Skeletal muscle satellite cell (primary cell): ENCODE data around the gene MFN1.

Experiments
- H3K27me3 ChIP-seq: 2 replicates; pipeline ENCODE4 v1.7.0; 2013; ENCODE audit warnings: low read length; ENCODE audit not compliant: control insufficient read depth, insufficient read depth
- H3K36me3 ChIP-seq: 2 replicates; pipeline ENCODE4 v1.7.0; 2013; ENCODE audit warnings: mild to moderate bottlenecking, control low read depth, low read length; ENCODE audit not compliant: insufficient read depth
- H3K4me1 ChIP-seq: 2 replicates; pipeline ENCODE4 v1.7.0; 2013; ENCODE audit warnings: low read length; ENCODE audit not compliant: control insufficient read depth, insufficient read depth
- H3K4me2 ChIP-seq: 2 replicates; pipeline ENCODE4 v1.7.0; 2013; ENCODE audit warnings: mild to moderate bottlenecking, low read length
- H3K4me3 ChIP-seq: 2 replicates; pipeline ENCODE4 v1.7.0; 2013; ENCODE audit warnings: low read length
- H3K9ac ChIP-seq: 2 replicates; pipeline ENCODE4 v1.7.0; 2013; ENCODE audit warnings: mild to moderate bottlenecking, low read depth, low read length, moderate library complexity
- H3K9me3 ChIP-seq: replicated peaks from 2 replicates; pipeline ENCODE4 v1.7.0; 2013; ENCODE audit warnings: mild to moderate bottlenecking, control low read depth, low read length

MFN1 gene

DNA sequence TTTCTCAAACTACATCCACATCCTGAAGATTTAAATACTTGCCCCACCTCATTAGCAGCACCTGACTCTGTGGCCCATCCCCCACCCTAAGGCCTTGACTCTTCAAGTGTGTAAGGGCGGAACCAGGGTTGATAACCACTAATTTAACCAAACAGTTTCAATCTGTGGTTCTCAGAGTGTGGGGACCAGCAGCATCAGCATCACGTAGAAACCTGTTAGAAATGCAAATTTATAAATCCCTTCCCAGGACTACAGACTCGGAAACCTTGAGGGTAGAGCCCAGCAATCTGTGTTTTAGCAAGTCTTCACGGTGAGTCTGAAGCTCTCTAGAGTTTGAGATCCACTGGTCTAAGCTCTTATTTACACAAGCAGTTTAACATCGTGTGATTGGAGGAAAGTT, 91.3 kb downstream of the MFN1 start:
- H3K9me3 ChIP-seq: no peaks in the 10 kb centered on the region
- no peak overlapping the region for H3K4me3 ChIP-seq
- H3K4me2 ChIP-seq: no peak overlapping the region
- H3K36me3 ChIP-seq: peaks cover 3% of the 10 kb centered on the region
- no peaks in the 10 kb centered on the region for H3K27me3 ChIP-seq
- H3K4me1 ChIP-seq: peaks cover 3% of the 10 kb centered on the region
- H3K9ac ChIP-seq: no peak overlapping the region
